ENCODE results near the gene PLCH1. TPM values are rescaled to one million over a fixed set of nuclear protein-coding genes. Genes with fewer than 3 reads are reported as not detected.

PLCH1 gene
- total RNA-seq, 1 donor from 2014 or later = 14.0 TPM

GRCh38 chr3:155387571-155387970 lies 357.3 kb downstream of the PLCH1 start:
- intact Hi-C loops (cut with DNase I) = loop anchor here (10.0 kb wide), 1 partner anchor 317 kb away; no protein-coding TSS in a partner anchor
- Histone ChIP-seq H3K27ac (no peak overlapping the region), H3K4me1 (peaks cover 8% of the 10 kb centered on the region), H3K27me3 (ENCODE audit: low read depth) (no peaks in the 10 kb centered on the region), H3K9me3 (no peaks in the 10 kb centered on the region), H3K4me3 (no peak overlapping the region), H3K36me3 (no peaks in the 10 kb centered on the region)
- TF ChIP-seq CTCF (IDR thresholded peaks at IDR 0.05) = no peak
- no peak for DNase-seq
- ATAC-seq = no peak

GRCh38 chr3:155386919-155387318 lies 358.0 kb downstream of the PLCH1 start:
- Histone ChIP-seq H3K4me1 (peaks cover 4% of the 10 kb centered on the region), H3K27ac (no peak overlapping the region), H3K9me3 (no peaks in the 10 kb centered on the region), H3K4me3 (no peak overlapping the region), H3K36me3 (no peaks in the 10 kb centered on the region), H3K27me3 (ENCODE audit: low read depth) (no peaks in the 10 kb centered on the region)
- ATAC-seq = peak in 1 of 2 donors; percentile 46
- no peak for DNase-seq
- no peak for TF ChIP-seq CTCF (IDR thresholded peaks at IDR 0.05)
- intact Hi-C loops (cut with DNase I) = loop anchor here (10.0 kb wide), 1 partner anchor 318 kb away; no protein-coding TSS in a partner anchor

GRCh38 chr3:155385896-155386625 lies 358.8 kb downstream of the PLCH1 start:
- ATAC-seq = peak in 1 of 2 donors; percentile 6
- Histone ChIP-seq H3K27ac (no peak overlapping the region), H3K4me1 (no peaks in the 10 kb centered on the region), H3K4me3 (no peak overlapping the region), H3K9me3 (no peaks in the 10 kb centered on the region), H3K36me3 (no peaks in the 10 kb centered on the region), H3K27me3 (ENCODE audit: low read depth) (no peaks in the 10 kb centered on the region)
- no peak for TF ChIP-seq CTCF (IDR thresholded peaks at IDR 0.05)
- no peak for DNase-seq
- intact Hi-C loops (cut with DNase I) = loop anchor here (10.0 kb wide), 1 partner anchor 319 kb away; no protein-coding TSS in a partner anchor

- TF ChIP-seq CTCF (IDR thresholded peaks at IDR 0.05) = peak; percentile 63
- Histone ChIP-seq H3K27me3 (ENCODE audit: low read depth) (no peaks in the 10 kb centered on the region), H3K4me1 (no peaks in the 10 kb centered on the region), H3K36me3 (no peaks in the 10 kb centered on the region), H3K4me3 (no peak overlapping the region), H3K9me3 (no peaks in the 10 kb centered on the region), H3K27ac (no peak overlapping the region)
- DNase-seq = peak; percentile 81
- ATAC-seq = peak; percentile 85 to 93
- intact Hi-C loops (cut with DNase I) = loop anchor here (10.0 kb wide), 1 partner anchor 322 kb away; no protein-coding TSS in a partner anchor
These were observed 362.4 kb downstream of the PLCH1 start for GRCh38 chr3:155382396-155383042.

- H3K9me3 ChIP-seq = no peaks in the 10 kb centered on the region
- no peaks in the 10 kb centered on the region for H3K36me3 ChIP-seq
- H3K4me3 ChIP-seq = no peak overlapping the region
- H3K4me1 ChIP-seq = no peaks in the 10 kb centered on the region
- DNase-seq (no peak), ATAC-seq (no peak)
- H3K27me3 ChIP-seq (ENCODE audit: low read depth) = no peaks in the 10 kb centered on the region
- intact Hi-C loops (cut with DNase I) = no loop called here
- no peak for TF ChIP-seq CTCF (IDR thresholded peaks at IDR 0.05)
- no peak overlapping the region for H3K27ac ChIP-seq
These were observed 367.0 kb downstream of the PLCH1 start for GRCh38 chr3:155377847-155378246.

Measured in lower lobe of right lung (tissue), 2 donors.